ENCODE measurements around the gene LYPD5.
"Not testable (repeated sequence)": the region's sequence is repeated elsewhere in the genome, so short reads cannot be mapped to it uniquely, and the experiment has no call there.

The LYPD5 gene

GRCh38 chr19:43776286-43776685, 26.0 kb downstream of the LYPD5 start:
- no peak overlapping the region for H3K4me3 ChIP-seq (ENCODE audit: low read depth, low read length)
- DNase-seq (ENCODE audit: low read depth, low spot score) = no peak
- TF ChIP-seq, protein P1, sequence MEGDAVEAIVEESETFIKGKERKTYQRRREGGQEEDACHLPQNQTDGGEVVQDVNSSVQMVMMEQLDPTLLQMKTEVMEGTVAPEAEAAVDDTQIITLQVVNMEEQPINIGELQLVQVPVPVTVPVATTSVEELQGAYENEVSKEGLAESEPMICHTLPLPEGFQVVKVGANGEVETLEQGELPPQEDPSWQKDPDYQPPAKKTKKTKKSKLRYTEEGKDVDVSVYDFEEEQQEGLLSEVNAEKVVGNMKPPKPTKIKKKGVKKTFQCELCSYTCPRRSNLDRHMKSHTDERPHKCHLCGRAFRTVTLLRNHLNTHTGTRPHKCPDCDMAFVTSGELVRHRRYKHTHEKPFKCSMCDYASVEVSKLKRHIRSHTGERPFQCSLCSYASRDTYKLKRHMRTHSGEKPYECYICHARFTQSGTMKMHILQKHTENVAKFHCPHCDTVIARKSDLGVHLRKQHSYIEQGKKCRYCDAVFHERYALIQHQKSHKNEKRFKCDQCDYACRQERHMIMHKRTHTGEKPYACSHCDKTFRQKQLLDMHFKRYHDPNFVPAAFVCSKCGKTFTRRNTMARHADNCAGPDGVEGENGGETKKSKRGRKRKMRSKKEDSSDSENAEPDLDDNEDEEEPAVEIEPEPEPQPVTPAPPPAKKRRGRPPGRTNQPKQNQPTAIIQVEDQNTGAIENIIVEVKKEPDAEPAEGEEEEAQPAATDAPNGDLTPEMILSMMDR (IDR thresholded peaks at IDR 0.05; ENCODE audit: insufficient read depth, low read length, missing control alignments) = no peak
- ChIA-PET CTCF (interaction anchor here (1.3 to 8.0 kb wide), 8 partner anchors 9 to 108 kb away, joined by 5 to 92 read pairs (median 21); no protein-coding TSS in a partner anchor), POLR2A (interaction anchor here (2.8 kb wide), 1 partner anchor 11 kb away, joined by 10 read pairs; no protein-coding TSS in a partner anchor)

- no peak overlapping the region for H3K4me3 ChIP-seq (ENCODE audit: low read depth, low read length)
- CTCF ChIA-PET = interaction anchor here (1.3 to 8.0 kb wide), 10 partner anchors 9 to 107 kb away, joined by 3 to 92 read pairs (median 6); no protein-coding TSS in a partner anchor
- TF ChIP-seq, protein P1 (IDR thresholded peaks at IDR 0.05; ENCODE audit: insufficient read depth, low read length, missing control alignments) = no peak
- POLR2A ChIA-PET = interaction anchor here (1.0 to 1.2 kb wide), 2 partner anchors 20 to 23 kb away, joined by 3 to 4 read pairs; partner anchors contain the start of gene SMG9
- no peak for DNase-seq (ENCODE audit: low read depth, low spot score)
These were observed 26.9 kb downstream of the LYPD5 start for GRCh38 chr19:43775299-43775890.

DNA sequence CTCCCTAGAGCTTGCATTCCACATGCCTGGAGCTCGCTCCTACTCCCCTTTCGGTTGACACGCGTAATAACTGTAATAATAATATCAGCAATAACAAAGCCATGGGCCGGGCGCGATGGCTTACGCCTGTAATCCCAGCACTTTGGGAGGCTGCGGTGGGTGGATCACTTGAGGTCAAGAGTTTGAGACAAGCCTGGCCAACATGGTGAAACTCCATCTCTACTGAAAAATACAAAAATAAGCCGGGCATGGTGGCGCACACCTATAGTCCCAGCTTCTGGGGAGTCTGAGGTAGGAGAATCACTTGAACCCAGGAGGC, 27.3 kb downstream of the LYPD5 start:
- DNase-seq (ENCODE audit: low read depth, low spot score); H3K4me3 ChIP-seq (ENCODE audit: low read depth, low read length): not testable (repeated sequence)
- POLR2A ChIA-PET = interaction anchor here (1.0 to 1.2 kb wide), 2 partner anchors 19 to 22 kb away, joined by 3 to 4 read pairs; partner anchors contain the start of gene SMG9
- CTCF ChIA-PET = interaction anchor here (0.6 to 8.0 kb wide), 13 partner anchors 8 to 106 kb away, joined by 3 to 92 read pairs (median 5); no protein-coding TSS in a partner anchor

GRCh38 chr19:43774103-43774939, 27.9 kb downstream of the LYPD5 start:
- ChIA-PET POLR2A (interaction anchor here (1.0 to 1.2 kb wide), 2 partner anchors 19 to 21 kb away, joined by 3 to 4 read pairs; partner anchors contain the start of gene SMG9), CTCF (interaction anchor here (0.6 to 8.0 kb wide), 14 partner anchors 8 to 106 kb away, joined by 3 to 92 read pairs (median 5); no protein-coding TSS in a partner anchor)
- H3K4me3 ChIP-seq (ENCODE audit: low read depth, low read length) = peak overlapping the region; percentile 32
- TF ChIP-seq, protein P1 (IDR thresholded peaks at IDR 0.05; ENCODE audit: insufficient read depth, low read length, missing control alignments) = peak; percentile 61
- no peak for DNase-seq (ENCODE audit: low read depth, low spot score)

DNA sequence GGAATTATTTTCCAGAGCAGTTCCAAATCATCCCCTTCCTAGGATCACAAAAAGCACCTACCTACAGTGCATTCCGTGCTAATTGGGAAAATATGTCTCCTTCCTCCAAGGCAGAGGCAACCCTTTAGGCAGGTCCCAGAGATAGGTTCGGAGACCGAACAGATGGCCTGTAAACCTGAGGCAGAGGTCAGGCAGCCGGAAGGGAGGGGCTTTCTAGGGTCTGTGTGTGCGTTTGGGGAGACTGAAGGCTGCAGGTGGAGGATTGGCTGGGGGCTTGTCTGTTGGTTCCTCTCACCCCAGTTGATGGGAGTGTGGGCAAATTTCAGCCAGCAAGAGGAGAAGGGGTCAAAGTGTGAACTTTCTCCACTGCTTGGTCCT, 28.5 kb downstream of the LYPD5 start:
- POLR2A ChIA-PET = no interaction called here
- no peak overlapping the region; the same call in 1 of the 2 replicates for H3K4me3 ChIP-seq (ENCODE audit: low read depth, low read length)
- DNase-seq (ENCODE audit: low read depth, low spot score) = no peak
- CTCF ChIA-PET = interaction anchor here (1.0 to 8.0 kb wide), 6 partner anchors 7 to 100 kb away, joined by 3 to 92 read pairs (median 19); no protein-coding TSS in a partner anchor
- TF ChIP-seq, protein P1 (IDR thresholded peaks at IDR 0.05; ENCODE audit: insufficient read depth, low read length, missing control alignments) = no peak

DNA sequence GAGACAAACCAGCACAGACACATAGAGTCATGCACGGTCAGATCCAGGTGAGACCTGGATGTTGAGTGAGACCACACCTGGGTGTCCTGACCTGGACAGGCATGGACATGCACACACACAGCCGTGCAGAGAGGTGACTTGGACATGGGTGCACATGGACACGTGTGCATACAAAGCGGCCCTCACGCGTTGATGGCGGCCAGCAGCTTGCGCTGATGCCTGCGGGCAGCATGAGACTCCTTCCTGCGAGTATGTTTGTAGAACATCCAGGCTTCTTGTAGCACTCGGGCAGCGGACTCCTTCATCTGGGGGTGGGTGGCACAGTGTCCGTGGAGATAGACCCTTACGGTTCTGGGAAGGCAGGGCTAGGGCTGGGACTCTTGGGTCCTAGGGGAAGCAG, 33.0 kb downstream of the LYPD5 start:
- no peak overlapping the region for H3K4me3 ChIP-seq (ENCODE audit: low read depth, low read length)
- CTCF ChIA-PET = interaction anchor here (1.3 to 5.4 kb wide), 7 partner anchors 8 to 175 kb away, joined by 3 to 92 read pairs (median 6); partner anchors contain the start of gene KCNN4
- TF ChIP-seq, protein P1 (IDR thresholded peaks at IDR 0.05; ENCODE audit: insufficient read depth, low read length, missing control alignments) = no peak
- POLR2A ChIA-PET = no interaction called here
- no peak for DNase-seq (ENCODE audit: low read depth, low spot score)
